IPS-NIHi7 (cell line): ENCODE data around the gene SNRNP25.
A peak's percentile ranks its signal among the peaks of the same experiment; 100 is the strongest.

Experiments
- DNase-seq: peaks from one replicate; pipeline ENCODE4 v3.0.0; 2012; ENCODE audit warnings: mixed read lengths; ENCODE audit errors: extremely low spot score

The SNRNP25 gene

GRCh38 chr16:62968-63391 lies 9.4 kb downstream of the SNRNP25 start:
- no peak for DNase-seq

GRCh38 chr16:63466-63865 lies 9.8 kb downstream of the SNRNP25 start:
- DNase-seq: no peak

GRCh38 chr16:63998-64913 lies 10.6 kb downstream of the SNRNP25 start:
- no peak for DNase-seq

- DNase-seq: no peak
Observed at GRCh38 chr16:64914-65255, 11.3 kb downstream of the SNRNP25 start.

- peak; percentile 88 for DNase-seq
Observed at GRCh38 chr16:65745-66144, 12.1 kb downstream of the SNRNP25 start.

GRCh38 chr16:66309-67182 lies 12.9 kb downstream of the SNRNP25 start:
- no peak for DNase-seq

- DNase-seq: no peak
Observed at GRCh38 chr16:67183-67791, 13.7 kb downstream of the SNRNP25 start.

GRCh38 chr16:67884-68789 lies 14.5 kb downstream of the SNRNP25 start:
- DNase-seq: no peak

- no peak for DNase-seq
Observed at GRCh38 chr16:69181-69580, 15.6 kb downstream of the SNRNP25 start.

GRCh38 chr16:71210-71539 lies 17.5 kb downstream of the SNRNP25 start:
- DNase-seq: no peak

- peak; percentile 85 for DNase-seq
Observed at GRCh38 chr16:71540-72401, 18.1 kb downstream of the SNRNP25 start.

- DNase-seq: peak; percentile 83
Observed at GRCh38 chr16:72561-73548, 19.2 kb downstream of the SNRNP25 start, which contains the start of gene RHBDF1. Gene RHBDF1, minus strand, starts transcription at chr16:72631. Its CDS starts 7,616 bp downstream, at chr16:65015.

GRCh38 chr16:74051-74746 lies 20.6 kb downstream of the SNRNP25 start:
- DNase-seq: no peak

- no peak for DNase-seq
Observed at GRCh38 chr16:74747-75334, 21.2 kb downstream of the SNRNP25 start.

- DNase-seq: peak; percentile 65
Observed at GRCh38 chr16:75580-76501, 22.2 kb downstream of the SNRNP25 start.

- no peak for DNase-seq
Observed at GRCh38 chr16:76535-77272, 23.1 kb downstream of the SNRNP25 start.
